ENCODE data around the gene DDAH2.

GRCh38 chr6:31702819-31703716 lies 26.0 kb downstream of the DDAH2 start, which contains the start of gene ABHD16A:
- no peak for TF ChIP-seq CTCF (IDR thresholded peaks at IDR 0.05; ENCODE audit: borderline replicate concordance, extremely low read depth, low read length, poor library complexity, severe bottlenecking)
- no peak for TF ChIP-seq EZH2 (IDR thresholded peaks at IDR 0.05; ENCODE audit: borderline replicate concordance, low read depth, low read length, severe bottlenecking)

Measured in DND-41 (cell line).